ENCODE data around the gene SAMD7. TPM values are rescaled to one million over a fixed set of nuclear protein-coding genes. Genes with fewer than 3 reads are reported as not detected.
A peak's percentile ranks its signal among the peaks of the same experiment; 100 is the strongest.

SAMD7 gene
- total RNA-seq = not detected

DNA sequence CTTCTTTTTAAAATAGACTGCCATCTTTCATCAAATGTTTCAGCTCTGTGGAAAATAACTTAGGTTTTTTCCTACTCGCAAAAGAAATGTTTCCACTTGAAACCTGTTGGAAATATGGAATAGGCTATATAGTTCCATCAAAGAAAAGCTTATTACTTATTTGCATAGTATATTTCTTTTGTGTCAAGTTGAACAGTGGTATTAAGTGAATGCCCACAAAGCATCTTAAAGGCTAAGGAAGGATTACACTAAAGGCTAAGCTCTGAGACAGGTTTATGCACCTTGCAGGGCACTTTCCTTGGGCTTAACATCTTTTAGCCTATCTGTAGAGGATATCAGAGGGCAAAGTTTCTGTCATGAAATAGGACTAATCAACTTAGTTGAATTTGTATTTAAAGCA, at the start of gene SAMD7:
SAMD7 (plus strand) TSS at position 301 of the 400 bp plus-strand sequence. CDS start 7,927 bp downstream, outside the sequence.
- DNase-seq (ENCODE audit: low spot score) (no peak), ATAC-seq (ENCODE audit: low FRiP score) (no peak)
- TF ChIP-seq, protein P1, sequence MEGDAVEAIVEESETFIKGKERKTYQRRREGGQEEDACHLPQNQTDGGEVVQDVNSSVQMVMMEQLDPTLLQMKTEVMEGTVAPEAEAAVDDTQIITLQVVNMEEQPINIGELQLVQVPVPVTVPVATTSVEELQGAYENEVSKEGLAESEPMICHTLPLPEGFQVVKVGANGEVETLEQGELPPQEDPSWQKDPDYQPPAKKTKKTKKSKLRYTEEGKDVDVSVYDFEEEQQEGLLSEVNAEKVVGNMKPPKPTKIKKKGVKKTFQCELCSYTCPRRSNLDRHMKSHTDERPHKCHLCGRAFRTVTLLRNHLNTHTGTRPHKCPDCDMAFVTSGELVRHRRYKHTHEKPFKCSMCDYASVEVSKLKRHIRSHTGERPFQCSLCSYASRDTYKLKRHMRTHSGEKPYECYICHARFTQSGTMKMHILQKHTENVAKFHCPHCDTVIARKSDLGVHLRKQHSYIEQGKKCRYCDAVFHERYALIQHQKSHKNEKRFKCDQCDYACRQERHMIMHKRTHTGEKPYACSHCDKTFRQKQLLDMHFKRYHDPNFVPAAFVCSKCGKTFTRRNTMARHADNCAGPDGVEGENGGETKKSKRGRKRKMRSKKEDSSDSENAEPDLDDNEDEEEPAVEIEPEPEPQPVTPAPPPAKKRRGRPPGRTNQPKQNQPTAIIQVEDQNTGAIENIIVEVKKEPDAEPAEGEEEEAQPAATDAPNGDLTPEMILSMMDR (IDR thresholded peaks at IDR 0.05) = no peak

GRCh38 chr3:169861871-169862270, 49.5 kb upstream of the SAMD7 start:
- TF ChIP-seq, protein P1 (IDR thresholded peaks at IDR 0.05) = no peak
- ATAC-seq (ENCODE audit: low FRiP score) (no peak), DNase-seq (ENCODE audit: low spot score) (no peak)

- TF ChIP-seq, protein P1 (IDR thresholded peaks at IDR 0.05) = peak in 2 of 3 donors; percentile 80 to 91
- DNase-seq (ENCODE audit: low spot score) (peak; percentile 53), ATAC-seq (ENCODE audit: low FRiP score) (peak; percentile 86)
Observed at GRCh38 chr3:169863458-169863899, 47.9 kb upstream of the SAMD7 start.

DNA sequence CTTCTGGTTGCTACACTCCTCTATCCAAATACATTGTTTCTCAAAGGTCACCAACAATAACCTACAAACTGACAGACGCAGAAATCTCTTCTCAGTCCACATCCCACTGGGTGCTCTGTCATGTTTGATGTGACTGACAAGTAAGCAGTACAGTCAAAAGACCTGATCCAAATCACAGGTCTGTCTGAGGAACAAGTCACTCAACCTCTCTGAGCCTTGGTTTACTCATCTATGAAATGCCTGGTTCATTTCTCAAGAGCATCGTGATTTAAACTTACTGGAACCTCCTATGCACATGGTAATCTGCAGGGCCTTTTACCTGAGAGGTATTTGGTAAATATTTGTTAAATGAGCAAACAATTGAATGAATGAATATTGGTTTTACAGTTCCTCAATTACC, 47.1 kb upstream of the SAMD7 start:
- ATAC-seq (ENCODE audit: low FRiP score) (no peak), DNase-seq (ENCODE audit: low spot score) (no peak)
- TF ChIP-seq, protein P1 (IDR thresholded peaks at IDR 0.05) = no peak

DNA sequence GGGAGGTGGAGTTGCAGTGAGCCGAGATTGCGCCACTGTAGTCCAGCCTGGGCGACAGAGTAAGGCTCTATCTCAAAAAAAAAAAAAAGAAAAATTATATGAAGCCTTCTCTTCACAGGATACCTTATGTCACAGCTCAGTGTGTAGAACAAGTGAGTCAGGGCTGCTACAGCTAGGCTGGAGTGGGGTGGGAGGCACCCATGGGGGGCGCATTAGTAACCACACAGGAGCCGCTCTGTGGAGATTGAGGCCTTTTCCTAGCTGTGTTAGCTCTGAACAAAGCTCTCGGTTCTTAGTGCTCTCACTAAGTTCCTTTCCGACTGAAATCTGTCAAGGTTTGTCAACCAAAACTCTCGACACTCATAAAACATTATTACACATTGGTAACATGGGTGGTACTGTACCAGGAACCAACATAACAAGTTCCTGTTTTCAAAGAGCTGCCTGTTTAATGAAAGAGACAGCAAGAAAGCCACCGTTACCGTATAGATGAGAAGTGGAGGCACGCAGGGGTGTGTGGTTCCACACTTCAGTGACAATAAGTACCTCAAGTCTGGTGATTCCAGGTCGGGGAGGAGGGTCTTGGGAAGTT, 46.1 kb upstream of the SAMD7 start:
- ATAC-seq (ENCODE audit: low FRiP score) = no peak

GRCh38 chr3:169867584-169868210, 43.7 kb upstream of the SAMD7 start:
- TF ChIP-seq, protein P1 (IDR thresholded peaks at IDR 0.05) = no peak
- no peak for DNase-seq (ENCODE audit: low spot score)
- ATAC-seq (ENCODE audit: low FRiP score) = no peak

More for the DNA sequence above, 46.1 kb upstream of the SAMD7 start:
- TF ChIP-seq, protein P1 (IDR thresholded peaks at IDR 0.05) = no peak
- no peak for DNase-seq (ENCODE audit: low spot score)

DNA sequence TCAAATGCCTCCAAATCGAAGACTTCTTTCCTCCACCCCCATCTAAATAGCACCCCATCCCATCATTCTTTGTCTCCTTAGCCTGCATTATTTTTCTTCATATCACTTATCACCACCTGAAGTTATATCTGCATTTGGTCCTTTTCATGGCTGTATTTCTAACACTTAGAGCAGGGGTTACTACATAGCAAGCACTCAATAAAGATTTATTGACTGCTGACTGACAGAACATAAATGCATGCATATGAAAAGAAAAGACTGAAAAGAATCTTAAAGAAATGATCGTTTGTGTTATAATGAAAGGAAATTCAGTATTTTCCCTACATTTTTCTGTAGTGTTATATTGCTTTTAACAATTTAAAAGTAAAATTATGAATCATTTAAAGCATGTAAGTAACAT, 43.0 kb upstream of the SAMD7 start:
- DNase-seq (ENCODE audit: low spot score) = no peak
- ATAC-seq (ENCODE audit: low FRiP score) = no peak
- TF ChIP-seq, protein P1 (IDR thresholded peaks at IDR 0.05) = no peak
